GM18526 (cell line): ENCODE results near the gene PROSER3.
A peak's percentile ranks its signal among the peaks of the same experiment; 100 is the strongest.

Experiments used
- POLR2A ChIP-seq: IDR thresholded peaks from 3 replicates; pipeline ENCODE4 v1.6.1; 2011; ENCODE audit not compliant: insufficient read length; ENCODE audit errors: extremely low read depth

Gene PROSER3

GRCh38 chr19:35773020-35773806 is 15.2 kb downstream of the PROSER3 start:
- TF ChIP-seq POLR2A: no peak

GRCh38 chr19:35774274-35775045 is 16.5 kb downstream of the PROSER3 start:
- TF ChIP-seq POLR2A: no peak

- no peak for TF ChIP-seq POLR2A
Observed at GRCh38 chr19:35775046-35775297, 17.0 kb downstream of the PROSER3 start.

GRCh38 chr19:35775298-35776101 is 17.5 kb downstream of the PROSER3 start, which contains the start of gene ARHGAP33:
ARHGAP33 (plus strand) TSS chr19:35775564; CDS start chr19:35775659, 95 bp downstream.
- peak; percentile 41 for TF ChIP-seq POLR2A

- no peak for TF ChIP-seq POLR2A
Observed at GRCh38 chr19:35776102-35776788, 18.3 kb downstream of the PROSER3 start.

- TF ChIP-seq POLR2A: no peak
Observed at GRCh38 chr19:35777086-35777841, 19.3 kb downstream of the PROSER3 start.

GRCh38 chr19:35777961-35778360 is 20.0 kb downstream of the PROSER3 start:
- no peak for TF ChIP-seq POLR2A

GRCh38 chr19:35779033-35779432 is 21.1 kb downstream of the PROSER3 start:
- no peak for TF ChIP-seq POLR2A

- no peak for TF ChIP-seq POLR2A
Observed at GRCh38 chr19:35780058-35780457, 22.1 kb downstream of the PROSER3 start.

GRCh38 chr19:35780717-35781116 is 22.7 kb downstream of the PROSER3 start:
- no peak for TF ChIP-seq POLR2A

- TF ChIP-seq POLR2A: no peak
Observed at GRCh38 chr19:35781650-35782049, 23.7 kb downstream of the PROSER3 start.

GRCh38 chr19:35782589-35782988 is 24.6 kb downstream of the PROSER3 start:
- no peak for TF ChIP-seq POLR2A

- no peak for TF ChIP-seq POLR2A
Observed at GRCh38 chr19:35783469-35784434, 25.8 kb downstream of the PROSER3 start.

GRCh38 chr19:35784503-35785338 is 26.7 kb downstream of the PROSER3 start:
- no peak for TF ChIP-seq POLR2A
